Natural killer cell (primary cell): ENCODE results near the gene UBE2J1. TPM values are rescaled to one million over a fixed set of nuclear protein-coding genes. Genes with fewer than 3 reads are reported as not detected.
A peak's percentile ranks its signal among the peaks of the same experiment; 100 is the strongest.

Source experiments
- ATAC-seq, 3 donors: fragments of 150-1000 bp in 2 of 3; fragments of 200-7000 bp in 1 of 3; cut with Tn5 transposase; 1 replicate in 1 of 3; 2 replicates in 2 of 3; pipeline ENCODE4 v1.10.0; 2021; ENCODE audit warnings: mild to moderate bottlenecking in 2 of 3, moderate library complexity in 2 of 3
- DNase-seq, 2 donors: peaks; one replicate each; pipeline versions ENCODE4 v3.0.0 to v3.0.0-alpha.2; 2013 to 2021; ENCODE audit warnings: mixed read lengths in 1 of 2
- H3K27ac ChIP-seq: one replicate; pipeline ENCODE4 v1.5.1; 2013; ENCODE audit warnings: mild to moderate bottlenecking, low read length
- H3K27me3 ChIP-seq: one replicate; pipeline ENCODE4 v1.6.1; 2013; ENCODE audit warnings: low read length; ENCODE audit not compliant: control insufficient read depth, insufficient read depth
- H3K36me3 ChIP-seq: one replicate; pipeline ENCODE4 v1.6.1; 2013; ENCODE audit warnings: low read length; ENCODE audit not compliant: control insufficient read depth, insufficient read depth
- H3K4me1 ChIP-seq: one replicate; pipeline ENCODE4 v1.6.1; 2013; ENCODE audit warnings: low read length; ENCODE audit not compliant: control insufficient read depth, insufficient read depth
- H3K4me3 ChIP-seq: one replicate; pipeline ENCODE4 v1.5.1; 2013; ENCODE audit warnings: low read length
- H3K9me3 ChIP-seq: one replicate; pipeline ENCODE4 v1.6.1; 2013; ENCODE audit warnings: low read length; ENCODE audit not compliant: control insufficient read depth, insufficient read depth
- H3K27ac Mint-ChIP-seq, 2 donors: one replicate each; pipeline ENCODE4 v1.8.0; 2022; ENCODE audit warnings: mild to moderate bottlenecking in 2 of 2, mixed read lengths in 2 of 2, moderate library complexity in 1 of 2
- H3K27me3 Mint-ChIP-seq, 2 donors: one replicate each; pipeline ENCODE4 v1.8.0; 2022; ENCODE audit warnings: low read depth in 2 of 2, mixed read lengths in 2 of 2
- H3K36me3 Mint-ChIP-seq: one replicate; pipeline ENCODE4 v1.8.0; 2022; ENCODE audit warnings: mixed read lengths
- H3K4me1 Mint-ChIP-seq, 2 donors: one replicate each; pipeline ENCODE4 v1.8.0; 2022; ENCODE audit warnings: mixed read lengths in 2 of 2
- H3K4me3 Mint-ChIP-seq: one replicate; pipeline ENCODE4 v1.8.0; 2022; ENCODE audit warnings: mild to moderate bottlenecking, moderate library complexity, mixed read lengths
- H3K9me3 Mint-ChIP-seq, 2 donors: one replicate each; pipeline ENCODE4 v1.8.0; 2022; ENCODE audit warnings: mixed read lengths in 2 of 2
- WGBS: methylation state at CpG from one replicate; pipeline ENCODE4 v1.1.7; 2013; ENCODE audit warnings: missing lambda C conversion rate; ENCODE audit not compliant: insufficient coverage; 5-methylcytosine and 5-hydroxymethylcytosine counted together
- intact Hi-C: fragments of 100-400 bp; cut with micrococcal nuclease; formaldehyde crosslinking; loops from one replicate; pipeline ENCODE4 v1.14.2; 2022
- total RNA-seq, 4 donors: library from RNA; stranded (reverse); fragments of 120-200 nt in 1 of 4; gene quantifications; one replicate each; pipeline versions ENCODE4 v1.2.3 to v1.2.4, GENCODE V29; 2013 to 2022
- TF ChIP-seq, protein P1 (sequence below): fragments of 200-600 bp; IDR thresholded peaks from one replicate; pipeline ENCODE4 v1.8.0; 2022; ENCODE audit warnings: antibody characterized with exemption

The UBE2J1 gene
- total RNA-seq, 3 donors from 2014 or later (not counting 1 experiment from before 2014, with no cell fraction given): 34.1 to 58.1 (median 45.9) TPM

DNA sequence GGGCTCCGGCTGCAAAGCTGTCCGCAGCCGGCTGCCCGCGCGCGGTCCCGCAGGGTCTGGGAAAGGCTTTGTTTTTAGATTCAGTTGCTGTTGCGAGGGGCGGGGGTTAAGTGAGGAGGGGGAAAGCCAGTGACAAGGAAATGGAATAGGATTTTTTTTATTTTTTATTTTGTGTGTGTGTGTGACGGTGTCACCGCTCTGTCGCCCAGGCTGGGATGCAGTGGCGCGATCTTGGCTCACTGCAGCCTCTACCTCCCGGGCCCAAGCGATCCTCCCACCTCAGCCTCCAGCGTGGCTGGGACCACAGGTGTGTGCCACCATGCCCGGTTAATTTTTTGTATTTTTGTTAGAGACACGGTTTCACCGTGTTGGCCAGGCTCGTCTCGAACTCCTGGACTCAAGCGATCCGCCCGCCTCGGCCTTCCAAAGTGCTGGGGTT lies 615 bp upstream of the UBE2J1 start:
- peak overlapping the region; percentile 92 for H3K27ac ChIP-seq
- no peaks in the 10 kb centered on the region for H3K27me3 ChIP-seq
- ATAC-seq (no peak), DNase-seq (peak in 1 of 2 donors; percentile 58)
- Mint-ChIP-seq H3K9me3 (no peaks in the 10 kb centered on the region), H3K27me3 (no peaks in the 10 kb centered on the region), H3K27ac (peak overlapping the region; percentile 96), H3K4me3 (peak overlapping the region; percentile 100), H3K4me1 (peaks cover 53 to 60% of the 10 kb centered on the region in 2 donors), H3K36me3 (no peaks in the 10 kb centered on the region)
- H3K4me3 ChIP-seq: peak overlapping the region; percentile 57
- intact Hi-C loops: loop anchor here (2.0 kb wide), 2 partner anchors 22 to 272 kb away; partner anchors contain the start of gene PNRC1
- 35% methylated on average over 27 of the region's 27 CpGs for WGBS
- no peaks in the 10 kb centered on the region for H3K9me3 ChIP-seq
- TF ChIP-seq, protein P1, sequence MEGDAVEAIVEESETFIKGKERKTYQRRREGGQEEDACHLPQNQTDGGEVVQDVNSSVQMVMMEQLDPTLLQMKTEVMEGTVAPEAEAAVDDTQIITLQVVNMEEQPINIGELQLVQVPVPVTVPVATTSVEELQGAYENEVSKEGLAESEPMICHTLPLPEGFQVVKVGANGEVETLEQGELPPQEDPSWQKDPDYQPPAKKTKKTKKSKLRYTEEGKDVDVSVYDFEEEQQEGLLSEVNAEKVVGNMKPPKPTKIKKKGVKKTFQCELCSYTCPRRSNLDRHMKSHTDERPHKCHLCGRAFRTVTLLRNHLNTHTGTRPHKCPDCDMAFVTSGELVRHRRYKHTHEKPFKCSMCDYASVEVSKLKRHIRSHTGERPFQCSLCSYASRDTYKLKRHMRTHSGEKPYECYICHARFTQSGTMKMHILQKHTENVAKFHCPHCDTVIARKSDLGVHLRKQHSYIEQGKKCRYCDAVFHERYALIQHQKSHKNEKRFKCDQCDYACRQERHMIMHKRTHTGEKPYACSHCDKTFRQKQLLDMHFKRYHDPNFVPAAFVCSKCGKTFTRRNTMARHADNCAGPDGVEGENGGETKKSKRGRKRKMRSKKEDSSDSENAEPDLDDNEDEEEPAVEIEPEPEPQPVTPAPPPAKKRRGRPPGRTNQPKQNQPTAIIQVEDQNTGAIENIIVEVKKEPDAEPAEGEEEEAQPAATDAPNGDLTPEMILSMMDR: no peak
- H3K36me3 ChIP-seq: no peaks in the 10 kb centered on the region
- peaks cover 19% of the 10 kb centered on the region for H3K4me1 ChIP-seq

DNA sequence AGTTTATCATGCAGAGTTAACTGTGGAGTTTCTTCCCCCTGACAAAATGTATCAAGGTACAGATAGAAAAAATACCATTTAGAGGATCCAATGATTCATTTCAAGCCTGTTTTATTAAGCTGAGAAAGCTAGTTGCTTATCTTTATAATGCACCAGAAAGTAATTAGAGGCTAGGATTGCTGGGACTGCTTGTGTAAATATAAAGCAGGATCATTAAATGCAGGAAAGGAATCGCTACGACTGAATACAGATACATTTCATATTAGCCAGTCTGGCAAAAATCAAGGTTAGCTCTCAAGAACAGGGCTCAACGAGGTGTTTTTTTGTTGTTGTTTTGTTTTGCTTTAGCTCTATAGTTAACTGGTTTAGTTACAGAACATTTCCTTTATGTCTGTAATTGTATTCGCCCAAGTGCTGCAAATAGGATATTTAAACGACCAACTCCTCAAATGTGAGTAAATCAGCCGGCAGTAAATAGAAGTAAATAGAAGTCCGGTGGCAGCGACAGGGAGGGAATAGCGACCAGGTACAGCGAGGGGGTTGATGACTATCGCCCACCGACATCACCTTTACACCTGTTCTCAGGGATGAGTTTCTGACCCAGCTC lies 748 bp downstream of the UBE2J1 start:
- H3K4me3 ChIP-seq: peak overlapping the region; percentile 66
- no peak for DNase-seq

DNA sequence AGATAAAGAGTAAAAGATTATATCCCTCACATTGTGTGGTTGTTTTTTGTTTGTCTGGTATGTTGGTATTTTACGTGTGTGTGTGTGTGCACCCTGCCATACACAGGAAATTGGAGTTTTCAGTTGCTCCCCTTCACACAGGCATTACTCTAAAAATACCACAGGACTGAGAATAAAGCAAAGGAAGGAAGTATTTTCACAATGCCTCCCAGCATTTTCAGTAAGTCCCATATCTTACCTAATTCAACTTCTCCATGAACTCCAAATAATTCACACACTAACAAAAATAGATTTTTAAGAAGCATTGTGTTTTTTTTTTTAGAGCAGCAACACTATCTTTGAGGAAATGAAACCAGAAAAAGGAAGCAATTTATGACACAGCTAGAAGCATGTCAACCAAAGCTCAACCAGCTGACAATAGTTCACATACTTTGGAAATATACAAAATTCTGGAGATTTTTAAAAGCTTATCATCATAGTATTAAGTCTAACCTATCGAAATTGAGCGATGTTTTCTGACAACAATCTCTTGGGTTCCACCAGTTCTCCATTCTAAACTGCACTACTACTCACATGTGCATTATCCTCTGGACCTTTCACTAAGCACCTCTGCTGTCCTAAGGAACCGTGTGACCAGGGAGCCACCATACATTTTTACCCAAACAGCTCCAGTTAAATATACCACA lies 2.1 kb downstream of the UBE2J1 start:
- no peaks in the 10 kb centered on the region for H3K9me3 Mint-ChIP-seq
- H3K4me1 Mint-ChIP-seq: peaks cover 63 to 65% of the 10 kb centered on the region in 2 donors
- H3K27me3 ChIP-seq: no peaks in the 10 kb centered on the region
- peak overlapping the region; percentile 100 for H3K4me3 Mint-ChIP-seq
- H3K4me1 ChIP-seq: peaks cover 19% of the 10 kb centered on the region
- H3K27ac Mint-ChIP-seq: peak overlapping the region; percentile 96
- H3K27ac ChIP-seq: peak overlapping the region; percentile 87
- TF ChIP-seq, protein P1: no peak
- peak in 2 of 3 donors; percentile 5 to 36 for ATAC-seq
- no peaks in the 10 kb centered on the region for H3K36me3 Mint-ChIP-seq
- H3K9me3 ChIP-seq: no peaks in the 10 kb centered on the region
- H3K4me3 ChIP-seq: peak overlapping the region; percentile 66
- DNase-seq: peak in 1 of 2 donors; percentile 52
- H3K27me3 Mint-ChIP-seq: no peaks in the 10 kb centered on the region
- 2% methylated on average over 3 of the region's 4 CpGs for WGBS
- intact Hi-C loops: no loop called here
- no peaks in the 10 kb centered on the region for H3K36me3 ChIP-seq

More for the DNA sequence above, 748 bp downstream of the UBE2J1 start:
- intact Hi-C loops: loop anchor here (2.0 kb wide), 2 partner anchors 23 to 271 kb away; partner anchors contain the start of gene PNRC1
- no peaks in the 10 kb centered on the region for H3K27me3 ChIP-seq
- H3K36me3 ChIP-seq: no peaks in the 10 kb centered on the region
- H3K36me3 Mint-ChIP-seq: no peaks in the 10 kb centered on the region
- WGBS: under 1% methylated on average over 12 of the region's 12 CpGs
- peak overlapping the region; percentile 100 for H3K4me3 Mint-ChIP-seq
- H3K27ac ChIP-seq: peak overlapping the region; percentile 87
- H3K27me3 Mint-ChIP-seq: no peaks in the 10 kb centered on the region
- no peaks in the 10 kb centered on the region for H3K9me3 ChIP-seq
- TF ChIP-seq, protein P1: no peak
- H3K27ac Mint-ChIP-seq: peak overlapping the region; percentile 96
- H3K4me1 ChIP-seq: peaks cover 19% of the 10 kb centered on the region
- H3K9me3 Mint-ChIP-seq: no peaks in the 10 kb centered on the region
- ATAC-seq: no peak
- H3K4me1 Mint-ChIP-seq: peaks cover 56 to 58% of the 10 kb centered on the region in 2 donors
